C4-2B (cell line): ENCODE data around the gene CCSER1.

ENCODE experiments used
- CTCF ChIP-seq: fragments of 450-650 bp; conservative IDR thresholded peaks from 2 replicates; pipeline ENCODE4 v1.5.1; 2017; ENCODE audit warnings: mild to moderate bottlenecking
- ZFX ChIP-seq: fragments of 450-650 bp; IDR thresholded peaks from 2 replicates; pipeline ENCODE4 v1.6.1; 2017

GRCh38 chr4:91527056-91527455, 1399.9 kb downstream of the CCSER1 start:
- TF ChIP-seq CTCF (no peak), ZFX (no peak)
